ENCODE data around the gene TIMM44. TPM values are rescaled to one million over a fixed set of nuclear protein-coding genes. Genes with fewer than 3 reads are reported as not detected.
"Not testable (repeated sequence)": the region's sequence is repeated elsewhere in the genome, so short reads cannot be mapped to it uniquely, and the experiment has no call there.

Gene TIMM44
- polyA plus RNA-seq, 1 donor, result 54.9 TPM

GRCh38 chr19:7899751-7900378, 43.6 kb downstream of the TIMM44 start:
- no peak for DNase-seq

- DNase-seq, result no peak
Measured at GRCh38 chr19:7898967-7899366, 44.5 kb downstream of the TIMM44 start.

- no peak for DNase-seq
Measured at GRCh38 chr19:7897292-7897691, 46.2 kb downstream of the TIMM44 start.

- DNase-seq, result no peak
Measured at GRCh38 chr19:7895565-7895964, 47.9 kb downstream of the TIMM44 start.

GRCh38 chr19:7894612-7895309, 48.7 kb downstream of the TIMM44 start:
- no peak for DNase-seq

GRCh38 chr19:7893362-7894101, 49.9 kb downstream of the TIMM44 start:
- DNase-seq, result not testable (repeated sequence)

- no peak for DNase-seq
Measured at GRCh38 chr19:7888826-7889217, 54.6 kb downstream of the TIMM44 start.

- no peak for DNase-seq
Measured at GRCh38 chr19:7888145-7888825, 55.2 kb downstream of the TIMM44 start, which contains the start of gene LRRC8E. TSS of gene LRRC8E (plus strand) at chr19:7888510. CDS start at chr19:7895604, 7,094 bp downstream.

GRCh38 chr19:7887408-7888144, 55.9 kb downstream of the TIMM44 start:
- no peak for DNase-seq

- no peak for DNase-seq
Measured at GRCh38 chr19:7885818-7886217, 57.6 kb downstream of the TIMM44 start.

GRCh38 chr19:7883796-7884570, 59.5 kb downstream of the TIMM44 start:
- DNase-seq, result no peak

GRCh38 chr19:7883105-7883504, 60.4 kb downstream of the TIMM44 start:
- DNase-seq, result no peak

GRCh38 chr19:7881910-7882309, 61.6 kb downstream of the TIMM44 start:
- no peak for DNase-seq

- DNase-seq, result no peak
Measured at GRCh38 chr19:7879836-7880235, 63.6 kb downstream of the TIMM44 start.

GRCh38 chr19:7879111-7879807, 64.2 kb downstream of the TIMM44 start:
- no peak for DNase-seq

- DNase-seq, result no peak
Measured at GRCh38 chr19:7877249-7877836, 66.1 kb downstream of the TIMM44 start.

Measured in hindlimb muscle (tissue), 1 donor.